Transverse colon (tissue), 4 donors: ENCODE results near the gene STARD13. TPM values are rescaled to one million over a fixed set of nuclear protein-coding genes. Genes with fewer than 3 reads are reported as not detected.

Source experiments
- DNase-seq: peaks from one replicate; pipeline ENCODE4 v3.0.0-alpha.2; 2019
- H3K27ac ChIP-seq, 4 donors: fragments of 200-600 bp; sonication (generic); 2 replicates each; pipeline ENCODE4 v1.5.1; 2016 to 2018; ENCODE audit warnings: inconsistent platforms in 4 of 4
- H3K27me3 ChIP-seq: fragments of 200-600 bp; sonication (generic); 2 replicates; pipeline ENCODE4 v1.5.1; 2017; ENCODE audit warnings: inconsistent platforms
- H3K36me3 ChIP-seq, 4 donors: fragments of 200-600 bp; sonication (generic); 2 replicates each; pipeline ENCODE4 v1.5.1; 2017 to 2019; ENCODE audit warnings: inconsistent platforms in 4 of 4
- H3K4me1 ChIP-seq, 4 donors: fragments of 200-600 bp; sonication (generic); 2 replicates each; pipeline ENCODE4 v1.5.1; 2017 to 2020; ENCODE audit warnings: inconsistent platforms in 4 of 4
- H3K4me3 ChIP-seq, 4 donors: fragments of 200-600 bp; sonication (generic); 1 replicate in 1 of 4; 2 replicates in 3 of 4; pipeline versions ENCODE4 v1.5.1 to v1.6.1; 2017 to 2019; ENCODE audit warnings: inconsistent platforms in 4 of 4
- H3K9me3 ChIP-seq, 2 donors: fragments of 200-600 bp; sonication (generic); 2 replicates each; pipeline ENCODE4 v1.5.1; 2017 to 2019; ENCODE audit warnings: inconsistent platforms in 2 of 2
- CTCF ChIP-seq, 5 experiments: fragments of 200-600 bp in 3 of 5; fragments of 450-650 bp in 2 of 5; sonication (generic) in 3 of 5; IDR thresholded peaks; 1 replicate in 2 of 5; 2 replicates in 3 of 5; pipeline ENCODE4 v1.5.1; 2016 to 2017; ENCODE audit warnings: antibody characterized with exemption in 5 of 5, inconsistent platforms in 3 of 5, mild to moderate bottlenecking in 2 of 5, moderate library complexity in 1 of 5
- EP300 ChIP-seq: sonication (generic); formaldehyde crosslinking; IDR thresholded peaks from one replicate; pipeline ENCODE4 v1.6.1; 2017; ENCODE audit warnings: antibody characterized with exemption, low read depth
- POLR2A ChIP-seq: fragments of 450-650 bp; IDR thresholded peaks from one replicate; pipeline ENCODE4 v1.6.1; 2016; ENCODE audit warnings: antibody characterized with exemption, mild to moderate bottlenecking, moderate library complexity
- POLR2AphosphoS5 ChIP-seq, 3 donors: sonication (generic); formaldehyde crosslinking; IDR thresholded peaks; one replicate each; pipeline ENCODE4 v1.6.1; 2016; ENCODE audit warnings: antibody characterized with exemption in 3 of 3
- WGBS, 2 donors: methylation state at CpG; one replicate each; pipeline ENCODE4 v1.1.5; 2018; ENCODE audit warnings: low coverage in 1 of 2; 5-methylcytosine and 5-hydroxymethylcytosine counted together
- in situ Hi-C, 4 donors: fragments of 200-750 bp; cut with MboI; loops; one replicate each; pipeline versions ENCODE4 v1.15.0 to v1.15.1; 2017; ENCODE audit warnings: low sequenced_read_pairs in 3 of 4, low pct_ligation_motif_present in 1 of 4, low pct_unique_long_range_greater_than_20kb in 1 of 4
- intact Hi-C: fragments of 100-400 bp; cut with DNase I; formaldehyde crosslinking; loops from one replicate; pipeline ENCODE4 v1.15.1; 2023; ENCODE audit warnings: low total_unique reads
- total RNA-seq, 4 donors: library from RNA; depleted of rRNA; stranded (reverse); fragments of >200 nt; gene quantifications; one replicate each; pipeline ENCODE4 v1.1.0, GENCODE V29; 2016

The STARD13 gene
- total RNA-seq, 4 donors from 2014 or later, result 18.1 to 107 (median 41.5) TPM

- Histone ChIP-seq H3K4me3 (no peak overlapping the region), H3K4me1 (peaks cover 20 to 56% (median 42%) of the 10 kb centered on the region in 4 donors), H3K27ac (peak overlapping the region; percentile 52 to 75 (median 72)), H3K36me3 (peaks cover 0 to 15% (median 0%) of the 10 kb centered on the region in 4 donors), H3K27me3 (no peaks in the 10 kb centered on the region), H3K9me3 (no peaks in the 10 kb centered on the region)
- DNase-seq, result peak; percentile 45
- intact Hi-C loops, result loop anchor here (10.0 kb wide), 1 partner anchor 93 kb away; no protein-coding TSS in a partner anchor
- in situ Hi-C loops, result loop anchor here in 1 of 4 donors (25.0 kb wide), 1 partner anchor 426 kb away; no protein-coding TSS in a partner anchor
- TF ChIP-seq EP300 (peak; percentile 2), CTCF (IDR thresholded peaks at IDR 0.05) (no peak), POLR2AphosphoS5 (IDR thresholded peaks at IDR 0.05) (peak in 2 of 3 donors; percentile 40 to 50)
- 38 to 62% methylated on average over 3 to 9 of the region's 9 CpGs for WGBS, 2 donors
Observed at GRCh38 chr13:33111414-33112110, 174.0 kb downstream of the STARD13 start.

GRCh38 chr13:33110713-33111413 is 174.7 kb downstream of the STARD13 start:
- in situ Hi-C loops, result loop anchor here in 1 of 4 donors (25.0 kb wide), 1 partner anchor 426 kb away; no protein-coding TSS in a partner anchor
- Histone ChIP-seq H3K4me1 (peaks cover 20 to 56% (median 42%) of the 10 kb centered on the region in 4 donors), H3K9me3 (no peaks in the 10 kb centered on the region), H3K36me3 (peaks cover 0 to 16% (median 2%) of the 10 kb centered on the region in 4 donors), H3K27me3 (no peaks in the 10 kb centered on the region), H3K4me3 (no peak overlapping the region), H3K27ac (peak overlapping the region; percentile 52 to 75 (median 72))
- TF ChIP-seq CTCF (IDR thresholded peaks at IDR 0.05) (no peak), POLR2A (no peak), EP300 (no peak), POLR2AphosphoS5 (IDR thresholded peaks at IDR 0.05) (no peak)
- intact Hi-C loops, result loop anchor here (10.0 kb wide), 1 partner anchor 94 kb away; no protein-coding TSS in a partner anchor
- WGBS, 2 donors, result 5 to 35% methylated on average over 4 to 14 of the region's 14 CpGs
- no peak for DNase-seq

GRCh38 chr13:33110386-33110712 is 175.2 kb downstream of the STARD13 start:
- H3K9me3 ChIP-seq, result no peaks in the 10 kb centered on the region
- in situ Hi-C loops (loop anchor here in 1 of 4 donors (25.0 kb wide), 1 partner anchor 427 kb away; no protein-coding TSS in a partner anchor), intact Hi-C loops (loop anchor here (10.0 kb wide), 1 partner anchor 94 kb away; no protein-coding TSS in a partner anchor)
- H3K4me3 ChIP-seq, result no peak overlapping the region
- no peaks in the 10 kb centered on the region for H3K27me3 ChIP-seq
- H3K27ac ChIP-seq, result peak overlapping the region; percentile 52 to 75 (median 72)
- no peak for DNase-seq
- H3K4me1 ChIP-seq, result peaks cover 20 to 56% (median 42%) of the 10 kb centered on the region in 4 donors
- whole genome bisulfite sequencing, 2 donors, result 59% methylated on average over 5 of the region's 5 CpGs; no CpG with 5 or more reads in 1 of the 2 donors
- peaks cover 0 to 20% (median 4%) of the 10 kb centered on the region in 4 donors for H3K36me3 ChIP-seq
- TF ChIP-seq POLR2AphosphoS5 (IDR thresholded peaks at IDR 0.05) (no peak), CTCF (IDR thresholded peaks at IDR 0.05) (no peak), POLR2A (no peak), EP300 (no peak)

GRCh38 chr13:33109801-33110200 is 175.8 kb downstream of the STARD13 start:
- WGBS, 2 donors, result 82% methylated on average over 4 to 10 of the region's 10 CpGs

More at GRCh38 chr13:33109801-33110200, 175.8 kb downstream of the STARD13 start:
- DNase-seq, result no peak
- Histone ChIP-seq H3K9me3 (no peaks in the 10 kb centered on the region), H3K27ac (peak overlapping the region; percentile 52 to 75 (median 72)), H3K4me3 (no peak overlapping the region), H3K4me1 (peaks cover 20 to 56% (median 42%) of the 10 kb centered on the region in 4 donors), H3K36me3 (peaks cover 0 to 20% (median 7%) of the 10 kb centered on the region in 4 donors), H3K27me3 (no peaks in the 10 kb centered on the region)
- intact Hi-C loops (loop anchor here (10.0 kb wide), 1 partner anchor 95 kb away; no protein-coding TSS in a partner anchor), in situ Hi-C loops (loop anchor here in 1 of 4 donors (25.0 kb wide), 1 partner anchor 428 kb away; no protein-coding TSS in a partner anchor)
- TF ChIP-seq POLR2AphosphoS5 (IDR thresholded peaks at IDR 0.05) (no peak), CTCF (IDR thresholded peaks at IDR 0.05) (no peak), POLR2A (no peak), EP300 (no peak)
